OCI-LY7 (cell line): ENCODE results near the gene KIF16B. TPM values are rescaled to one million over a fixed set of nuclear protein-coding genes. Genes with fewer than 3 reads are reported as not detected.

Experiments
- BruUV-seq: library from RNA; stranded (reverse); fragments of 400-500 nt; replicated peaks from 2 replicates; lab custom pipeline; 2021; lab: Mats Ljungman, UMichigan
- CTCF ChIA-PET: fragments of 300-600 bp; sonication (Branson Sonifier 250); formaldehyde crosslinking; loops from one replicate; lab custom pipeline; 2022; ENCODE audit warnings: antibody characterized with exemption; ENCODE audit not compliant: unreplicated experiment; lab: Charles Lee
- POLR2A ChIA-PET: fragments of 300-600 bp; sonication (Branson Sonifier 250); formaldehyde crosslinking; loops from one replicate; lab custom pipeline; 2022; ENCODE audit warnings: antibody characterized with exemption; lab: Charles Lee
- DNase-seq: peaks from one replicate; pipeline ENCODE4 v3.0.0-alpha.2; 2015; ENCODE audit warnings: low spot score
- H2AFZ ChIP-seq: fragments of 200-600 bp; sonication (generic), shearing (Covaris generic); 2 replicates; pipeline ENCODE4 v1.6.1; 2014; ENCODE audit warnings: mild to moderate bottlenecking, antibody characterized with exemption, low read length, moderate library complexity
- H3K27ac ChIP-seq: fragments of 200-600 bp; sonication (generic); 2 replicates; pipeline ENCODE4 v1.5.1; 2014; ENCODE audit warnings: mixed run types, low read depth, mild to moderate bottlenecking, moderate library complexity, low read length, inconsistent platforms; ENCODE audit not compliant: poor library complexity, severe bottlenecking
- H3K36me3 ChIP-seq: fragments of 200-600 bp; sonication (generic); 2 replicates; pipeline ENCODE4 v1.6.1; 2014; ENCODE audit warnings: mild to moderate bottlenecking, antibody characterized with exemption, low read length, moderate library complexity, mixed read lengths; ENCODE audit not compliant: insufficient read depth
- H3K4me1 ChIP-seq: fragments of 200-600 bp; sonication (generic); 2 replicates; pipeline ENCODE4 v1.5.1; 2014; ENCODE audit warnings: mild to moderate bottlenecking, low read length; ENCODE audit not compliant: insufficient read depth, poor library complexity, severe bottlenecking
- H3K4me2 ChIP-seq: fragments of 200-600 bp; sonication (generic); 2 replicates; pipeline ENCODE4 v1.6.1; 2014; ENCODE audit warnings: mild to moderate bottlenecking, low read length
- H3K4me3 ChIP-seq: fragments of 200-600 bp; sonication (generic); 2 replicates; pipeline ENCODE4 v1.5.1; 2014; ENCODE audit warnings: mild to moderate bottlenecking, low read depth, low read length; ENCODE audit not compliant: poor library complexity, severe bottlenecking
- H3K79me2 ChIP-seq: fragments of 200-600 bp; sonication (generic); 2 replicates; pipeline ENCODE4 v1.6.1; 2016; ENCODE audit warnings: low read depth, mild to moderate bottlenecking, low read length, moderate library complexity, mixed read lengths; ENCODE audit not compliant: insufficient read depth
- H3K9me2 ChIP-seq: fragments of 200-600 bp; sonication (generic); 2 replicates; pipeline ENCODE4 v1.6.1; 2016; ENCODE audit warnings: mild to moderate bottlenecking, low read length, mixed read lengths; ENCODE audit not compliant: insufficient read depth
- H3K9me3 ChIP-seq: fragments of 200-600 bp; sonication (generic); 2 replicates; pipeline ENCODE4 v1.6.1; 2014; ENCODE audit warnings: mild to moderate bottlenecking, mixed run types, low read length, mixed read lengths
- H4K20me1 ChIP-seq: fragments of 200-600 bp; sonication (generic); 2 replicates; pipeline ENCODE4 v1.6.1; 2014; ENCODE audit warnings: mild to moderate bottlenecking, antibody characterized with exemption, low read length, moderate library complexity, mixed read lengths; ENCODE audit not compliant: insufficient read depth
- CTCF ChIP-seq: fragments of 200-600 bp; sonication (generic); conservative IDR thresholded peaks from 2 replicates; pipeline ENCODE4 v1.5.1; 2014; ENCODE audit warnings: mild to moderate bottlenecking, antibody characterized with exemption, low read length, moderate library complexity, mixed read lengths
- EZH2phosphoT487 ChIP-seq: fragments of 200-600 bp; sonication (generic); IDR thresholded peaks from 2 replicates; pipeline ENCODE4 v1.6.1; 2018; ENCODE audit warnings: low read depth, borderline replicate concordance, mild to moderate bottlenecking, mixed run types, antibody characterized with exemption, low read length, moderate library complexity, mixed read lengths
- intact Hi-C: fragments of 100-400 bp; cut with micrococcal nuclease; formaldehyde crosslinking; loops from one replicate; pipeline ENCODE4 v1.10.0; 2022; ENCODE audit not compliant: unreplicated experiment
- total RNA-seq, 2 experiments: library from RNA; depleted of rRNA in 1 of 2; stranded (reverse); fragments of >200 nt in 1 of 2; shearing (Covaris generic) in 1 of 2; gene quantifications; 2 replicates each; pipeline ENCODE4 v1.2.3, GENCODE V29; 2014 to 2022

The KIF16B gene
- total RNA-seq, 2 experiments from 2014 or later: 6.2 to 11.2 TPM

DNA sequence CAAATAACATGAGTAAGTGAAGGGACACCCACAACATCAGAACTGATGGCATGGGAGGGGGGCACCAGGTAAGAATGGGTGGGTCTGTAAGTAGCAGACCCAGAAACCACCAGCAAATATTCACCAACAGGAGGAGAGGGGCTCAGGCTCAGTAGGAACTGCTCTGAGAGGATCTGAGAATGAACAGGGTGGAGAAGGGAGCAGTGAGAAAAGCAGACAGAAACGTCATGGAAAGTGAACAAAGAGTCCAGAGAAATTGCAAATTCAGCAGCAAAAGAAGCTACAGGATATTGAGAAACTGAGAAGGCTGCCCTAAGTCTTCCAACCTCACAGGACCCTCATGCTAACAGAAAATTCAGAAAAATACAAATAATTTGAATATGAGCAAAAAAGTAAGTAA lies 121.3 kb downstream of the KIF16B start:
- Histone ChIP-seq H4K20me1 (no peaks in the 10 kb centered on the region), H3K4me1 (no peaks in the 10 kb centered on the region), H3K9me2 (no peaks in the 10 kb centered on the region), H3K4me3 (no peak overlapping the region), H2AFZ (no peak overlapping the region), H3K79me2 (no peaks in the 10 kb centered on the region), H3K9me3 (no peaks in the 10 kb centered on the region), H3K4me2 (no peak overlapping the region), H3K27ac (no peak overlapping the region), H3K36me3 (no peaks in the 10 kb centered on the region)
- intact Hi-C loops: no loop called here
- POLR2A ChIA-PET: interaction anchor here (1.0 kb wide), 1 partner anchor 14 kb away, joined by 4 read pairs; no protein-coding TSS in a partner anchor
- no TSS peak for BruUV-seq
- TF ChIP-seq CTCF: no peak
- no peak for TF ChIP-seq EZH2phosphoT487
- CTCF ChIA-PET: no interaction called here
- DNase-seq: no peak

- Histone ChIP-seq H3K9me3 (no peaks in the 10 kb centered on the region), H3K4me2 (no peak overlapping the region), H4K20me1 (no peaks in the 10 kb centered on the region), H3K36me3 (no peaks in the 10 kb centered on the region), H3K27ac (no peak overlapping the region), H3K79me2 (no peaks in the 10 kb centered on the region), H3K9me2 (no peaks in the 10 kb centered on the region), H3K4me3 (no peak overlapping the region), H2AFZ (no peak overlapping the region), H3K4me1 (no peaks in the 10 kb centered on the region)
- POLR2A ChIA-PET: interaction anchor here (1.0 kb wide), 1 partner anchor 15 kb away, joined by 4 read pairs; no protein-coding TSS in a partner anchor
- TF ChIP-seq EZH2phosphoT487 (no peak), CTCF (no peak)
- intact Hi-C loops: no loop called here
- no TSS peak for BruUV-seq
- no peak for DNase-seq
- CTCF ChIA-PET: interaction anchor here (0.5 kb wide), 1 partner anchor 923 kb away, joined by 3 read pairs; no protein-coding TSS in a partner anchor
Measured at GRCh38 chr20:16451001-16451400, 122.2 kb downstream of the KIF16B start.

DNA sequence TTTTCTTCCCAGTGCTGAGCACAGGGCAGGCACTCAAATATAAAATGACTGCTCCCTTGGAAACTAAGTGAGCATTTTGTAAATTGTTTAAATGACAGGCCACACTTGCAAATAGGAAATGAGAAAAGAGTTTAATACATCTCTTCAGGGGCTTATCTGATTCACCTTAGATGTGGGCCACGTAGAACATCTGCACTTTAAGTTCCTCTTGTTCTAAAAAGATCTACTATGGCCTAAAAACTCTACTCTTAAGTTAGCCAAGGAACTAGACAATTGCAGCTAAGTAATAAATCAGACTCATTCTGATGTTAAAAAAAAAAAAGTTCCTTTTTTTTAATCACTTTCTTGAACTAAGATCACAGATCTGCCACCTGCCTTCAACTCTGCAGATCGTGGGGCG lies 126.3 kb downstream of the KIF16B start:
- Histone ChIP-seq H3K36me3 (no peaks in the 10 kb centered on the region), H3K79me2 (no peaks in the 10 kb centered on the region), H3K4me1 (no peaks in the 10 kb centered on the region), H3K4me3 (no peak overlapping the region), H2AFZ (no peak overlapping the region), H3K27ac (no peak overlapping the region), H3K9me2 (no peaks in the 10 kb centered on the region), H4K20me1 (no peaks in the 10 kb centered on the region), H3K4me2 (no peak overlapping the region), H3K9me3 (no peaks in the 10 kb centered on the region)
- DNase-seq: no peak
- TF ChIP-seq CTCF (no peak), EZH2phosphoT487 (no peak)
- ChIA-PET POLR2A (no interaction called here), CTCF (no interaction called here)
- BruUV-seq: no TSS peak
- intact Hi-C loops: no loop called here
